GM12872 (cell line): Measurements from ENCODE around the gene IBA57.

Experiments
- CTCF ChIP-seq: IDR thresholded peaks from 3 replicates; pipeline ENCODE4 v1.5.1; 2011; ENCODE audit warnings: low read depth, mild to moderate bottlenecking, low read length, moderate library complexity; ENCODE audit not compliant: insufficient read depth

IBA57 gene

GRCh38 chr1:228164561-228165371, 838 bp upstream of the IBA57 start:
- no peak for TF ChIP-seq CTCF

- peak; percentile 63 for TF ChIP-seq CTCF
Observed at GRCh38 chr1:228166170-228166936, 749 bp downstream of the IBA57 start.

- no peak for TF ChIP-seq CTCF
Observed at GRCh38 chr1:228168563-228169270, 3.1 kb downstream of the IBA57 start.

GRCh38 chr1:228169345-228169744, 3.7 kb downstream of the IBA57 start:
- TF ChIP-seq CTCF: no peak

- no peak for TF ChIP-seq CTCF
Observed at GRCh38 chr1:228170666-228171065, 5.1 kb downstream of the IBA57 start.

- TF ChIP-seq CTCF: no peak
Observed at GRCh38 chr1:228171221-228171891, 5.8 kb downstream of the IBA57 start.
